Mucosa of descending colon (tissue), 3 donors: Measurements from ENCODE around the gene ZNF675. TPM values are rescaled to one million over a fixed set of nuclear protein-coding genes. Genes with fewer than 3 reads are reported as not detected.
A peak's percentile ranks its signal among the peaks of the same experiment; 100 is the strongest.
"Not testable (repeated sequence)": the region's sequence is repeated elsewhere in the genome, so short reads cannot be mapped to it uniquely, and the experiment has no call there.

Experiments
- ATAC-seq: fragments of 200-7000 bp; cut with Tn5 transposase; one replicate; pipeline ENCODE4 v1.9.1; 2020; ENCODE audit warnings: mild to moderate bottlenecking, moderate library complexity
- DNase-seq, 3 donors: peaks; one replicate each; pipeline ENCODE4 v3.0.0-alpha.2; 2020
- H3K36me3 ChIP-seq: fragments of 200-600 bp; one replicate; pipeline ENCODE4 v1.8.0; 2021; ENCODE audit warnings: low read depth, mild to moderate bottlenecking
- H3K4me1 ChIP-seq: fragments of 200-600 bp; one replicate; pipeline ENCODE4 v1.8.0; 2021; ENCODE audit warnings: low read depth, mild to moderate bottlenecking
- H3K4me3 ChIP-seq: fragments of 200-600 bp; one replicate; pipeline ENCODE4 v1.8.0; 2021; ENCODE audit warnings: mild to moderate bottlenecking
- H3K9me3 ChIP-seq: fragments of 200-600 bp; one replicate; pipeline ENCODE4 v1.8.0; 2021; ENCODE audit warnings: mild to moderate bottlenecking
- CTCF ChIP-seq: fragments of 200-600 bp; IDR thresholded peaks from one replicate; pipeline ENCODE4 v1.8.0; 2022; ENCODE audit warnings: antibody characterized with exemption, mild to moderate bottlenecking
- intact Hi-C, 2 donors: fragments of 100-400 bp; cut with DNase I in 1 of 2; cut with micrococcal nuclease in 1 of 2; formaldehyde crosslinking; loops; one replicate each; pipeline versions ENCODE4 v1.11.0 to v1.11.1; 2022; cut with DNase I, micrococcal nuclease
- long read RNA-seq, 2 donors: library from polyadenylated mRNA; unstranded; transcript quantifications; one replicate each; pipeline ENCODE4 v2.0.0, GENCODE V29; 2019 to 2021
- total RNA-seq, 3 donors: library from RNA; stranded (reverse); fragmentation: NEBNext Ultra II Directional in 2 of 3; extraction: Animal tissue kit (Norgen Biotek cat#: 25700) in 2 of 3; gene quantifications; one replicate each; pipeline versions ENCODE4 v1.2.1 to v1.2.4, GENCODE V29; 2021 to 2023
- donor health status: DM: no; HTN: no; CAD: no; lungs with moderate emphysema.
- donor health status: DM: no; HTN: no; CAD: no.
- donor health status: DM: no; HTN: yes; CAD: no.

Gene ZNF675
- 10 to 100 TPM in 2 of 3 donors, 1 to 10 TPM in 1; 9.5 to 21.5 (median 14.3) TPM for total RNA-seq
- long read RNA-seq, donor 1, full-length matches to known transcripts = 6 of 6 reads
- long read RNA-seq, donor 1, partial matches to known transcripts = 0 of 6 reads
- long read RNA-seq, donor 1, other reads (novel, unspliced or antisense) = 0 of 6 reads
- long read RNA-seq, donor 2, transcript ZNF675-201 (4 exons, 2,301 nt) = major isoform, 7 of 9 reads
- long read RNA-seq, donor 2, partial matches to known transcripts = 1 of 9 reads
- long read RNA-seq, donor 2, other reads (novel, unspliced or antisense) = 1 of 9 reads

DNA sequence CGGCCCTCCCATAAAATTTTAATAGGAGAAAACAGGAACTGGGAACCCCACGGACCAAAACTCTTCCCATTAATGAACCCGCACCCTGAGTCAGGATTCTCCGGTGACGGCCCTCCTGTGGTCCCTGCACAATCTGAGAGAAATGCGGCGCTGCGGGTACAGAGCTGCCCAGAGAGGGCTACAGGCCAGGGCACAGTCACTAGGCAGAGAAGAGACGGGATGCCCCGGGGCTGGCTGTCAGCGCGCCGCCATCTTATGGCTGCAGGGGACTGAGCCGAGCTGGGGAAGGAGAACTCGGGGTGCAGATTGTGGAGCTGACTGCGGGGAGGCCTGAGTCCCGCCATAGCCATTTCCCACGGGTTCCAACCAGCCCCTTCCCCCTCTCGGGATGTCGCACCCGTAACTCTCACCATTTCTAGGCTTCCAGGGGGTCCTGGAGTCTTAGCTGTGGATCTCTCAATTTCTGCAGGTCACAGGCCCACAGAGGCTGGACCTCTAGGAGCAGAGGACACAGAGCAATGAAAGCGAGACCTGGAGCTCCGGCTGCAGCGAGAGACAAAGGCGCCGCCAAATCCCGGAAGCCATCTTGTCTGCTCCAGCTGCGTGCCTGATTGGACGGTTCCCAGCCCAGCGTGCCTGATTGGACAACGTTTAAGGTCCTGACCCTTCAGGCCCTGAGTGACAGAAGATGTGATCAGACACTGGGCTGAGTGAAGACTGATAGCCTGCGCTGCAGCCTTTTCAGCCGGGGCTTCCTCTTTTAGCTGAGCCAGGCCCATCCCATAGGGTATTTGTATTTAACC is at the start of gene ZNF675:
Gene ZNF675 (minus strand): TSS at position 592 of the 803 bp plus-strand sequence. CDS start 179 bp downstream, at position 413.
- peak within 1 kb of the TSS; percentile 67 for H3K4me3 ChIP-seq
- H3K9me3 ChIP-seq = no peaks in the 10 kb centered on the region
- DNase-seq (peak; percentile 92 to 95 (median 94)), ATAC-seq (peak; percentile 98)
- intact Hi-C loops = no loop called here
- no peak for TF ChIP-seq CTCF
- H3K36me3 ChIP-seq = no peaks in the 10 kb centered on the region
- H3K4me1 ChIP-seq = no peaks in the 10 kb centered on the region

DNA sequence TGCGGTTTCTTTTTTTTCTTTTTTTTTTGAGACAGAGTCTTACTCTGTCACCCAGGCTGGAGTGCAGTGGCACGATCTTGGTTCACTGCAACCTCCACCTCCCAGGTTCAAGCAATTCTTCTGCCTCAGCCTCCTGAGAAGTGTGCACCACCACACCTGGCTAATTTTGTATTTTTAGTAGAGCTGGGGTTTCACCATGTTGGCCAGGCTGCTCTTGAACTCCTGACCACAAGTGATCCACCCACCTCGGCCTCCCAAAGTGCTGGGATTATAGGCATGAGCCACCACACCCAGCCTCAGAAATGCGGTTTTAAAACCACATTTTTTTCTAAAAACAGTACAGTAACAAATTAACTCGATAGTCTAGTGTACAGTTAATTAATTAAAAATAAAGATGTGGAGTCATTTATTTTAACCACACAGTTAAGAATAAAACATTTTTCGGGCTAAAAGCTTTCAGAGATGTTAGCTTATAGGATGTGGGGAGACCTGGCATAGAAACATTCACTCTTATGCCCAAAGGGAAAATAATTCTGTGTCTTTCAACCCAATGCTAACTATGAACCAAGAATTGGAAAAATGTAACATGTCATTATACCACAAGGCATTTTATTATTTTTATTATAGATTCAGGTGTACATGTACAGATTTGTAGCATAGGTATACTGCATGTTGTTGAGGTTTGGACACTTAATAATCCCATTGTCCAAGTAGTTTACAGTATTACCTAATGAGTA is 43.9 kb upstream of the ZNF675 start:
- ATAC-seq, H3K4me3 ChIP-seq, intact Hi-C loops, DNase-seq, H3K4me1 ChIP-seq, H3K36me3 ChIP-seq: not testable (repeated sequence)
- peaks cover 13% of the 10 kb centered on the region for H3K9me3 ChIP-seq

- H3K4me1 ChIP-seq, ATAC-seq, H3K4me3 ChIP-seq, H3K9me3 ChIP-seq, intact Hi-C loops, H3K36me3 ChIP-seq: not testable (repeated sequence)
- DNase-seq = peak in 1 of 3 donors; percentile 5
Observed at GRCh38 chr19:23724161-23724560, 37.1 kb upstream of the ZNF675 start.

DNA sequence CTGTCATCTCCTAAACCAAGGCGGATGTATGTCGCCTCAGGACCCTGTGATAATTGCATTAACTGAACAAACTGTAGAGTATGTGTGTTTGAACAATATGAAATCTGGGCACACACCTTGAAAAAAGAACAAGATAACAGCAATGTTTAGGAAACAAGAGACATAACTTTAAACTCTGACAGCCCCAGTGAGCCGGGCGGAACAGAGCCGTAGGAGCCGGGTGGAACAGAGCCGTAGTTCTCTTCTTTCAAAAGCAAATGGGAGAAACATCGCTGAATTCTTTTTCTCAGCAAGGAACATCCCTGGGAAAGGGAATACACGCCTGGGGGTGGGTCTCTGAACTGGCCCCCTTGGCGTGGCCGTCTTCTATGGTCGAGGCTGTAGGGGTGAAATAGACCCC is 31.8 kb upstream of the ZNF675 start:
- no peak for ATAC-seq
- Histone ChIP-seq H3K9me3 (no peaks in the 10 kb centered on the region), H3K4me3 (no peak overlapping the region), H3K36me3 (no peaks in the 10 kb centered on the region), H3K4me1 (no peaks in the 10 kb centered on the region)
- intact Hi-C loops = no loop called here
- TF ChIP-seq CTCF = no peak
- DNase-seq = no peak

DNA sequence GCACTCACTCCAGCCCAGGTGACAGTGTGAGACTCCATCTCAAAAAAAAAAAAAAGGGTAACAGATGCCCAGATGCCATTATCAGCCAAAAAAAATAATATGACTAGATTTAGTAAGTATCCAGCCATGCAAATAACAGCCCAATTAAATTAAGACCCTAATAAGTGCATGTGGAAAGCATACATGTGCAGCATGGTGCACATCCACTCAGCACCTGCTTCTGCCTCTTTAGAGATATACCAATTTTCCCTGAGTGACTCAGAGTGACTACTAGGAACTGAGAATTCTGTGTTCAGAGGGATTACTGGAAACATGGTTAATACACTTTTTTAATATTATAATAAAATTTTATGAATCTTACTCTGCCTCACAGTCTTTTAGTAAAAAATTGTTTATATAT is 29.8 kb upstream of the ZNF675 start:
- Histone ChIP-seq H3K4me3 (no peak overlapping the region), H3K4me1 (no peaks in the 10 kb centered on the region), H3K9me3 (no peaks in the 10 kb centered on the region), H3K36me3 (no peaks in the 10 kb centered on the region)
- DNase-seq (no peak), ATAC-seq (no peak)
- intact Hi-C loops = no loop called here
- TF ChIP-seq CTCF = no peak

- H3K4me3 ChIP-seq = no peak overlapping the region
- no peak for ATAC-seq
- TF ChIP-seq CTCF = no peak
- intact Hi-C loops = no loop called here
- no peaks in the 10 kb centered on the region for H3K4me1 ChIP-seq
- no peak for DNase-seq
- no peaks in the 10 kb centered on the region for H3K9me3 ChIP-seq
- H3K36me3 ChIP-seq = no peaks in the 10 kb centered on the region
Observed at GRCh38 chr19:23709347-23709746, 22.3 kb upstream of the ZNF675 start.
